HepG2 (cell line): ENCODE measurements around the gene SLC25A25. TPM values are rescaled to one million over a fixed set of nuclear protein-coding genes. Genes with fewer than 3 reads are reported as not detected.

Experiments
- BHLHE40 ChIP-seq: IDR thresholded peaks from 2 replicates; pipeline ENCODE4 v1.6.1; 2011; ENCODE audit warnings: low read length, improper control_type of control experiment
- CSRNP1 ChIP-seq: sonication (generic); formaldehyde crosslinking; IDR thresholded peaks from 2 replicates; pipeline ENCODE4 v1.8.1; 2023; ENCODE audit warnings: mild to moderate bottlenecking, missing genetic modification reagents
- EZH2 ChIP-seq: conservative IDR thresholded peaks from 2 replicates; pipeline ENCODE4 v1.6.1; 2012; ENCODE audit warnings: mild to moderate bottlenecking, low read depth, low read length, moderate library complexity
- FOSL2 ChIP-seq: sonication (generic); formaldehyde crosslinking; IDR thresholded peaks from 2 replicates; pipeline ENCODE4 v1.4.0; 2020; ENCODE audit warnings: missing genetic modification reagents
- HNRNPK ChIP-seq: fragments of 200-400 bp; formaldehyde crosslinking; IDR thresholded peaks from 2 replicates; pipeline ENCODE4 v1.6.1; 2018; ENCODE audit warnings: low read length, low read depth, moderate library complexity, mild to moderate bottlenecking; ENCODE audit not compliant: poor library complexity, severe bottlenecking
- HNRNPL ChIP-seq: fragments of 200-400 bp; formaldehyde crosslinking; IDR thresholded peaks from 2 replicates; pipeline ENCODE4 v1.6.1; 2017; ENCODE audit warnings: mild to moderate bottlenecking, low read depth, low read length
- HNRNPUL1 ChIP-seq: fragments of 200-400 bp; formaldehyde crosslinking; IDR thresholded peaks from 2 replicates; pipeline ENCODE4 v1.6.1; 2017; ENCODE audit warnings: low read depth, mild to moderate bottlenecking, low read length, moderate library complexity
- KDM6A ChIP-seq: IDR thresholded peaks from 2 replicates; pipeline ENCODE4 v1.6.1; 2016; ENCODE audit warnings: low read depth
- MLXIP ChIP-seq: sonication (generic); formaldehyde crosslinking; IDR thresholded peaks from 2 replicates; pipeline ENCODE4 v1.9.0; 2021; ENCODE audit warnings: missing genetic modification reagents, borderline replicate concordance
- MTA1 ChIP-seq: sonication (generic); formaldehyde crosslinking; IDR thresholded peaks from 2 replicates; pipeline ENCODE4 v1.4.0; 2020; ENCODE audit warnings: missing genetic modification reagents, mild to moderate bottlenecking, borderline replicate concordance
- NAIF1 ChIP-seq: sonication (generic); formaldehyde crosslinking; IDR thresholded peaks from 2 replicates; pipeline ENCODE4 v1.5.0; 2020; ENCODE audit warnings: mild to moderate bottlenecking, missing genetic modification reagents, borderline replicate concordance
- PHF8 ChIP-seq: sonication (generic); formaldehyde crosslinking; IDR thresholded peaks from 2 replicates; pipeline ENCODE4 v1.5.0; 2020; ENCODE audit warnings: missing genetic modification reagents
- SATB2 ChIP-seq: sonication (generic); formaldehyde crosslinking; IDR thresholded peaks from 2 replicates; pipeline ENCODE4 v1.5.0; 2020; ENCODE audit warnings: missing genetic modification reagents
- SIN3B ChIP-seq: fragments of 150-350 bp; IDR thresholded peaks from 2 replicates; pipeline ENCODE4 v1.6.1; 2014; ENCODE audit warnings: low read length
- TFDP1 ChIP-seq: IDR thresholded peaks from 2 replicates; pipeline ENCODE4 v1.6.1; 2016; ENCODE audit warnings: missing compliant biosample characterization, missing genetic modification reagents, borderline replicate concordance
- ZNF180 ChIP-seq: sonication (generic); formaldehyde crosslinking; IDR thresholded peaks from 2 replicates; pipeline ENCODE4 v1.4.0; 2020; ENCODE audit warnings: low read depth, missing genetic modification reagents, borderline replicate concordance
- ZNF383 ChIP-seq: sonication (generic); formaldehyde crosslinking; IDR thresholded peaks from 2 replicates; pipeline ENCODE4 v1.4.0; 2020; ENCODE audit warnings: missing genetic modification reagents, mild to moderate bottlenecking, borderline replicate concordance
- ZNF674 ChIP-seq: sonication (generic); formaldehyde crosslinking; IDR thresholded peaks from 2 replicates; pipeline ENCODE4 v1.5.0; 2020; ENCODE audit warnings: low read depth, mild to moderate bottlenecking, missing genetic modification reagents
- ZNF7 ChIP-seq: IDR thresholded peaks from 2 replicates; pipeline ENCODE4 v1.6.1; 2016; ENCODE audit warnings: missing biosample characterization, missing genetic modification reagents
- ZNF792 ChIP-seq: IDR thresholded peaks from 2 replicates; pipeline ENCODE4 v1.6.1; 2016
- ZXDC ChIP-seq: sonication (generic); formaldehyde crosslinking; IDR thresholded peaks from 2 replicates; pipeline ENCODE4 v1.5.0; 2020; ENCODE audit warnings: mild to moderate bottlenecking, missing genetic modification reagents
- polyA plus RNA-seq, 8 experiments: library from polyadenylated mRNA; depleted of rRNA in 3 of 8; stranded (reverse) in 7 of 8; unstranded in 1 of 8; fragments of >200 nt; fragmentation: Illumina TruSeq in 4 of 8; extraction: Trizol in 4 of 8; gene quantifications; 2 replicates each; pipeline versions ENCODE4 v1.2.1 to v1.2.3, GENCODE V29; 2011 to 2016; ENCODE audit warnings: low read depth in 4 of 8, missing spikeins in 1 of 8, mixed read lengths in 1 of 8; ENCODE audit not compliant: insufficient read depth in 1 of 8
- total RNA-seq, 5 experiments: library from RNA; depleted of rRNA; stranded (reverse); fragments of >200 nt; fragmentation: Illumina TruSeq; extraction: Trizol; gene quantifications; 2 replicates each; pipeline ENCODE4 v1.2.3, GENCODE V29; 2016; ENCODE audit warnings: low read depth in 1 of 5

The SLC25A25 gene
- total and polyA plus RNA-seq, 2 of the 13 experiments (the other 11 are each of a cell fraction or from before 2014, with no cell fraction given), result 10.5 to 24.8 TPM

GRCh38 chr9:128115187-128116103 is 47.4 kb downstream of the SLC25A25 start (continued):
- peak; percentile 99 for TF ChIP-seq MTA1 (CRISPR knock-in tag)
- TF ChIP-seq ZNF180 (CRISPR knock-in tag), result no peak
- TF ChIP-seq FOSL2 (CRISPR knock-in tag), result peak; percentile 62
- no peak for TF ChIP-seq ZNF7 (CRISPR knock-in tag)
- TF ChIP-seq KDM6A (CRISPR knock-in tag), result peak; percentile 100
- no peak for TF ChIP-seq HNRNPK
- TF ChIP-seq ZNF674, result no peak
- peak; percentile 64; the same call in 1 of the 2 replicates for TF ChIP-seq NAIF1 (CRISPR knock-in tag)
- TF ChIP-seq SATB2 (CRISPR knock-in tag), result no peak
- TF ChIP-seq TFDP1, result peak; percentile 81
- TF ChIP-seq SIN3B, result no peak
- TF ChIP-seq HNRNPUL1, result no peak
- TF ChIP-seq CSRNP1 (CRISPR knock-in tag), result peak; percentile 87
- TF ChIP-seq ZNF383, result peak; percentile 63; the same call in 1 of the 2 replicates
- no peak; the same call in 1 of the 2 replicates for TF ChIP-seq ZXDC (CRISPR knock-in tag)
- no peak; the same call in 1 of the 2 replicates for TF ChIP-seq MLXIP (CRISPR knock-in tag)
- TF ChIP-seq EZH2, result no peak
- TF ChIP-seq BHLHE40, result peak; percentile 82
- peak; percentile 91 for TF ChIP-seq HNRNPL
- TF ChIP-seq ZNF792 (CRISPR knock-in tag), result peak; percentile 77; the same call in 1 of the 2 replicates
- TF ChIP-seq PHF8 (CRISPR knock-in tag), result peak; percentile 53
